ENCODE results near the gene GNS. TPM values are rescaled to one million over a fixed set of nuclear protein-coding genes. Genes with fewer than 3 reads are reported as not detected.

Gene GNS
- total and polyA plus RNA-seq, 2 donors (not counting 3 experiments of a cell fraction or from before 2014, with no cell fraction given) = 107 to 142 TPM

DNA sequence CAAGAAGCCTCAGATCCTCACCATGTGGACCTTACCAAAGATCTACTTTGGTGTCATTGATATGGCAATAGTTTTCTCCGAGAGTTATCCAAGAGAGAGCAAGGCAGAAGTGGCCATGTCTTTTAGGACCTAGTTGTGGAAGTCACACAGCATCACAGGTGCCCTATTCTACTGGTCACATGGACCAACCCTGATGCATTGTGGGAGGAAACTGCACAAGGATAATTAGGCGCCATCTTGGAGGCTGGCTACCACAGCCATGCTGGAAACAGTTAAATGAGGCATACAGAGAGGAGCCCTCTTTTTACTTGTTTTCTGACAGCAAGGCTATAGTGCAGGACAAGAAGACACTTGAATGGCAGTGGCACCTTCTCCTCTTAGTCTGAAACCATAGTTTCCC, 49.8 kb downstream of the GNS start:
- H3K79me2 ChIP-seq (ENCODE audit: control insufficient read depth, insufficient read depth, low read length) = no peaks in the 10 kb centered on the region
- no peaks in the 10 kb centered on the region for H3K36me3 ChIP-seq (ENCODE audit: control insufficient read depth in 2 of 2, extremely low read depth in 1 of 2, insufficient read depth in 2 of 2, low read length in 2 of 2)
- ChIA-PET CTCF (no interaction called here), POLR2A (no interaction called here)
- no peak for TF ChIP-seq GATA2 (IDR thresholded peaks at IDR 0.05; ENCODE audit: insufficient read depth, insufficient read length, low read depth, low read length)
- TF ChIP-seq POLR2A (IDR thresholded peaks at IDR 0.05; ENCODE audit: low read depth, low read length) = peak; percentile 32
- H4K20me1 ChIP-seq (replicated peaks; ENCODE audit: control insufficient read depth, extremely low read depth, insufficient read depth, low read length) = no peaks in the 10 kb centered on the region
- no peak overlapping the region for H3K9ac ChIP-seq (replicated peaks; ENCODE audit: extremely low read depth, insufficient read depth, low read length)
- FAIRE-seq (no peak), DNase-seq (ENCODE audit: low read depth, low spot score) (no peak)
- H3K4me3 ChIP-seq (replicated peaks in 1 of 3; ENCODE audit: insufficient read depth in 1 of 3, low read depth in 1 of 3, low read length in 3 of 3) = no peak overlapping the region
- no peak overlapping the region for H3K4me2 ChIP-seq (ENCODE audit: insufficient read depth, low read length)
- dilution Hi-C loops (cut with MboI; ENCODE audit: extremely low pct_ligation_motif_present, low sequenced_read_pairs) (no loop called here), intact Hi-C loops (cut with micrococcal nuclease) (no loop called here)
- no peaks in the 10 kb centered on the region for H3K9me1 ChIP-seq (replicated peaks; ENCODE audit: control insufficient read depth, extremely low read depth, insufficient read depth, low read length)
- H3K4me1 ChIP-seq (ENCODE audit: control insufficient read depth, extremely low read depth, insufficient read depth, low read length) = peaks cover 8% of the 10 kb centered on the region
- BruUV-seq (replicated peaks) = no TSS peak
- no peak overlapping the region for H2AFZ ChIP-seq (ENCODE audit: low read depth, low read length)
- no peaks in the 10 kb centered on the region for H3K9me3 ChIP-seq (replicated peaks; ENCODE audit: control insufficient read depth, insufficient read depth, low read length)
- H3K27me3 ChIP-seq (ENCODE audit: control insufficient read depth in 2 of 2, insufficient read depth in 2 of 2, low read length in 2 of 2) = no peaks in the 10 kb centered on the region
- no peak overlapping the region for H3K27ac ChIP-seq (ENCODE audit: insufficient read depth, low read depth, low read length)

DNA sequence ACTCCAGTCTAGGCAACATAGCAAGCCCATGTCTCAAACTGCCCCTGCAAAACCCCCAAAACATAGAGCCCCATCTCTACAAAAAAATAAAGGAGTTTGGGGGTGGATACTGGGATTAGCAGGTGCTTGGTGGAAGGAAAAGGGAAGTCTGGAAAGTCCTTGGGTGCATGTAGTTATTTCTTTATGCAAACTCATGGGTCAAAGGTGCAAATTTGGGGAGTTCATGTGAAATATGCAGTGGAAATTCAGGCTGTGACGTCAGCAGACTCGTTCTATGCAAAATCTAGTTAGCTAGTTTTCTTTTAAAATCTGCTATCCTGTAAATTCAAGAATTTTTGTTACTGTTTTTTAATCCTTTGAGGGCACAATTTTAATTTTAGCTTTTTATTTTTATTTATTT, 51.3 kb downstream of the GNS start:
- H3K9me3 ChIP-seq (replicated peaks; ENCODE audit: control insufficient read depth, insufficient read depth, low read length) = no peaks in the 10 kb centered on the region
- BruUV-seq (replicated peaks) = no TSS peak
- dilution Hi-C loops (cut with MboI; ENCODE audit: extremely low pct_ligation_motif_present, low sequenced_read_pairs) = no loop called here
- H4K20me1 ChIP-seq (replicated peaks; ENCODE audit: control insufficient read depth, extremely low read depth, insufficient read depth, low read length) = no peaks in the 10 kb centered on the region
- no peaks in the 10 kb centered on the region for H3K9me1 ChIP-seq (replicated peaks; ENCODE audit: control insufficient read depth, extremely low read depth, insufficient read depth, low read length)
- intact Hi-C loops (cut with micrococcal nuclease) = no loop called here
- no peaks in the 10 kb centered on the region for H3K27me3 ChIP-seq (ENCODE audit: control insufficient read depth in 2 of 2, insufficient read depth in 2 of 2, low read length in 2 of 2)
- H3K27ac ChIP-seq (ENCODE audit: insufficient read depth, low read depth, low read length) = no peak overlapping the region
- H2AFZ ChIP-seq (ENCODE audit: low read depth, low read length) = no peak overlapping the region
- DNase-seq (ENCODE audit: low read depth, low spot score) (no peak), FAIRE-seq (no peak)
- no peak overlapping the region for H3K4me3 ChIP-seq (replicated peaks in 1 of 3; ENCODE audit: insufficient read depth in 1 of 3, low read depth in 1 of 3, low read length in 3 of 3)
- POLR2A ChIA-PET = no interaction called here
- H3K79me2 ChIP-seq (ENCODE audit: control insufficient read depth, insufficient read depth, low read length) = no peaks in the 10 kb centered on the region
- peaks cover 8% of the 10 kb centered on the region for H3K4me1 ChIP-seq (ENCODE audit: control insufficient read depth, extremely low read depth, insufficient read depth, low read length)
- H3K36me3 ChIP-seq (ENCODE audit: control insufficient read depth in 2 of 2, extremely low read depth in 1 of 2, insufficient read depth in 2 of 2, low read length in 2 of 2) = no peaks in the 10 kb centered on the region
- no peak overlapping the region for H3K9ac ChIP-seq (replicated peaks; ENCODE audit: extremely low read depth, insufficient read depth, low read length)
- CTCF ChIA-PET = interaction anchor here (1.1 to 3.4 kb wide), 2 partner anchors 158 to 227 kb away, joined by 3 to 19 read pairs; no protein-coding TSS in a partner anchor
- no peak for TF ChIP-seq EZH2 (IDR thresholded peaks at IDR 0.05; ENCODE audit: borderline replicate concordance, low read depth, low read length, severe bottlenecking)
- TF ChIP-seq JUN (IDR thresholded peaks at IDR 0.05; ENCODE audit: borderline replicate concordance, insufficient read depth, insufficient read length, low read depth) = no peak
- TF ChIP-seq GATA2 (IDR thresholded peaks at IDR 0.05; ENCODE audit: insufficient read depth, insufficient read length, low read depth, low read length) = no peak
- no peak for TF ChIP-seq FOS (IDR thresholded peaks at IDR 0.05; ENCODE audit: borderline replicate concordance, insufficient read depth, low read length)
- TF ChIP-seq, protein P1, sequence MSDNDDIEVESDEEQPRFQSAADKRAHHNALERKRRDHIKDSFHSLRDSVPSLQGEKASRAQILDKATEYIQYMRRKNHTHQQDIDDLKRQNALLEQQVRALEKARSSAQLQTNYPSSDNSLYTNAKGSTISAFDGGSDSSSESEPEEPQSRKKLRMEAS (IDR thresholded peaks at IDR 0.05; ENCODE audit: insufficient read depth, insufficient read length) = no peak
- no peak for TF ChIP-seq POLR2AphosphoS5 (IDR thresholded peaks at IDR 0.05; ENCODE audit: insufficient read depth, low read depth, low read length)
- no peak for TF ChIP-seq MYC (IDR thresholded peaks at IDR 0.05; ENCODE audit: low read depth, low read length)
- TF ChIP-seq, protein P2, sequence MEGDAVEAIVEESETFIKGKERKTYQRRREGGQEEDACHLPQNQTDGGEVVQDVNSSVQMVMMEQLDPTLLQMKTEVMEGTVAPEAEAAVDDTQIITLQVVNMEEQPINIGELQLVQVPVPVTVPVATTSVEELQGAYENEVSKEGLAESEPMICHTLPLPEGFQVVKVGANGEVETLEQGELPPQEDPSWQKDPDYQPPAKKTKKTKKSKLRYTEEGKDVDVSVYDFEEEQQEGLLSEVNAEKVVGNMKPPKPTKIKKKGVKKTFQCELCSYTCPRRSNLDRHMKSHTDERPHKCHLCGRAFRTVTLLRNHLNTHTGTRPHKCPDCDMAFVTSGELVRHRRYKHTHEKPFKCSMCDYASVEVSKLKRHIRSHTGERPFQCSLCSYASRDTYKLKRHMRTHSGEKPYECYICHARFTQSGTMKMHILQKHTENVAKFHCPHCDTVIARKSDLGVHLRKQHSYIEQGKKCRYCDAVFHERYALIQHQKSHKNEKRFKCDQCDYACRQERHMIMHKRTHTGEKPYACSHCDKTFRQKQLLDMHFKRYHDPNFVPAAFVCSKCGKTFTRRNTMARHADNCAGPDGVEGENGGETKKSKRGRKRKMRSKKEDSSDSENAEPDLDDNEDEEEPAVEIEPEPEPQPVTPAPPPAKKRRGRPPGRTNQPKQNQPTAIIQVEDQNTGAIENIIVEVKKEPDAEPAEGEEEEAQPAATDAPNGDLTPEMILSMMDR (IDR thresholded peaks at IDR 0.05; ENCODE audit: extremely low read depth in 1 of 2, insufficient read depth in 1 of 2, low read depth in 1 of 2, low read length in 2 of 2) = no peak
- TF ChIP-seq POLR2A (IDR thresholded peaks at IDR 0.05; ENCODE audit: low read depth, low read length) = no peak
- no peak overlapping the region for H3K4me2 ChIP-seq (ENCODE audit: insufficient read depth, low read length)

Measured in endothelial cell of umbilical vein (primary cell).